SU-DHL-6 (cell line): ENCODE results near the gene ELN.

Source experiments
- H2AFZ ChIP-seq: fragments of 200-600 bp; sonication (generic); 2 replicates; pipeline ENCODE4 v1.6.1; 2014; ENCODE audit warnings: low read depth, mild to moderate bottlenecking, moderate library complexity, mixed read lengths, antibody characterized with exemption, low read length; ENCODE audit not compliant: severe bottlenecking
- H3F3A ChIP-seq: fragments of 200-600 bp; shearing (Covaris generic); 2 replicates; pipeline ENCODE4 v1.6.0; 2016; ENCODE audit warnings: antibody characterized with exemption, mild to moderate bottlenecking; ENCODE audit not compliant: insufficient read depth
- H3K27ac ChIP-seq: fragments of 200-600 bp; sonication (generic); 2 replicates; pipeline ENCODE4 v1.5.1; 2016; ENCODE audit warnings: low read depth, mild to moderate bottlenecking, low read length, moderate library complexity, mixed read lengths
- H3K27me3 ChIP-seq: fragments of 200-600 bp; sonication (generic), shearing (Covaris generic); 2 replicates; pipeline ENCODE4 v1.6.0; 2014; ENCODE audit warnings: mild to moderate bottlenecking, low read length
- H3K36me3 ChIP-seq: fragments of 200-600 bp; sonication (generic); 2 replicates; pipeline ENCODE4 v1.6.1; 2014; ENCODE audit warnings: mild to moderate bottlenecking, low read length, mixed read lengths
- H3K4me2 ChIP-seq: fragments of 300-600, 200-600 bp; shearing (Covaris generic), sonication (generic); 2 replicates; pipeline ENCODE4 v1.6.0; 2014; ENCODE audit warnings: low read length, low read depth, mild to moderate bottlenecking; ENCODE audit not compliant: poor library complexity, severe bottlenecking
- H3K4me3 ChIP-seq: fragments of 200-600 bp; sonication (generic); 2 replicates; pipeline ENCODE4 v1.5.1; 2014; ENCODE audit warnings: antibody characterized with exemption, low read length, mild to moderate bottlenecking, mixed read lengths; ENCODE audit not compliant: insufficient read depth, poor library complexity, severe bottlenecking
- H3K79me2 ChIP-seq: fragments of 200-600 bp; sonication (generic); 2 replicates; pipeline ENCODE4 v1.6.1; 2014; ENCODE audit warnings: mild to moderate bottlenecking, low read length, moderate library complexity; ENCODE audit not compliant: insufficient read depth
- H3K9ac ChIP-seq: fragments of 200-600 bp; sonication (generic); 2 replicates; pipeline ENCODE4 v1.7.0; 2014; ENCODE audit warnings: mild to moderate bottlenecking, low read length
- H3K9me2 ChIP-seq: fragments of 200-600 bp; sonication (generic); replicated peaks from 2 replicates; pipeline ENCODE4 v1.6.1; 2014; ENCODE audit warnings: low read length; ENCODE audit not compliant: insufficient read depth
- H3K9me3 ChIP-seq: fragments of 200-600 bp; sonication (generic); 2 replicates; pipeline ENCODE4 v1.6.1; 2014; ENCODE audit warnings: low read length, mixed read lengths; ENCODE audit not compliant: insufficient read depth
- H4K20me1 ChIP-seq: fragments of 200-600 bp; sonication (generic); 2 replicates; pipeline ENCODE4 v1.6.1; 2014; ENCODE audit warnings: low read depth, mild to moderate bottlenecking, antibody characterized with exemption, low read length, moderate library complexity, mixed read lengths
- CTCF ChIP-seq: fragments of 200-600 bp; sonication (generic); IDR thresholded peaks from one replicate; pipeline ENCODE4 v1.5.1; 2017; ENCODE audit warnings: antibody characterized with exemption, mild to moderate bottlenecking, low read length, moderate library complexity; ENCODE audit not compliant: insufficient read depth, poor library complexity, severe bottlenecking
- EZH2phosphoT487 ChIP-seq: fragments of 200-600 bp; sonication (generic), shearing (Covaris generic); conservative IDR thresholded peaks from 2 replicates; pipeline ENCODE4 v1.6.1; 2018; ENCODE audit warnings: mild to moderate bottlenecking, antibody characterized with exemption, low read length, moderate library complexity, mixed read lengths

The ELN gene

GRCh38 chr7:73994023-73994422, 34.0 kb upstream of the ELN start:
- Histone ChIP-seq H3K9me2 (no peaks in the 10 kb centered on the region), H3K79me2 (no peaks in the 10 kb centered on the region)
- TF ChIP-seq CTCF (no peak), EZH2phosphoT487 (no peak)

GRCh38 chr7:73994761-73995160, 33.2 kb upstream of the ELN start:
- Histone ChIP-seq H3K9me2 (no peaks in the 10 kb centered on the region), H2AFZ (no peak overlapping the region), H3K9ac (no peak overlapping the region), H4K20me1 (no peaks in the 10 kb centered on the region), H3K9me3 (no peaks in the 10 kb centered on the region), H3K79me2 (no peaks in the 10 kb centered on the region), H3K4me2 (no peak overlapping the region), H3K27me3 (no peaks in the 10 kb centered on the region), H3K27ac (no peak overlapping the region), H3K4me3 (no peak overlapping the region), H3F3A (no peaks in the 10 kb centered on the region), H3K36me3 (no peaks in the 10 kb centered on the region)
- TF ChIP-seq CTCF (no peak), EZH2phosphoT487 (no peak)

More at GRCh38 chr7:73994023-73994422, 34.0 kb upstream of the ELN start:
- Histone ChIP-seq H3K9ac (no peak overlapping the region), H3F3A (no peaks in the 10 kb centered on the region), H3K27me3 (no peaks in the 10 kb centered on the region), H3K27ac (no peak overlapping the region), H3K9me3 (no peaks in the 10 kb centered on the region), H3K36me3 (no peaks in the 10 kb centered on the region), H3K4me3 (no peak overlapping the region), H4K20me1 (no peaks in the 10 kb centered on the region), H3K4me2 (no peak overlapping the region), H2AFZ (no peak overlapping the region)

- Histone ChIP-seq H3K27me3 (no peaks in the 10 kb centered on the region), H3K36me3 (no peaks in the 10 kb centered on the region), H3K9me2 (no peaks in the 10 kb centered on the region), H3K4me2 (no peak overlapping the region), H4K20me1 (no peaks in the 10 kb centered on the region), H3K27ac (no peak overlapping the region), H3K9ac (no peak overlapping the region), H3F3A (no peaks in the 10 kb centered on the region), H3K4me3 (no peak overlapping the region), H2AFZ (no peak overlapping the region), H3K79me2 (no peaks in the 10 kb centered on the region), H3K9me3 (no peaks in the 10 kb centered on the region)
- TF ChIP-seq CTCF (no peak), EZH2phosphoT487 (no peak)
These were observed 32.6 kb upstream of the ELN start for GRCh38 chr7:73995330-73995729.
